ENCODE data around the gene TPM3. TPM values are rescaled to one million over a fixed set of nuclear protein-coding genes. Genes with fewer than 3 reads are reported as not detected.

TPM3 gene
- total and polyA plus RNA-seq, 10 of the 15 experiments (the other 5 are each of a cell fraction or from before 2014, with no cell fraction given), result 270 to 759 (median 505) TPM

- TF ChIP-seq USF1 (IDR thresholded peaks at IDR 0.05; ENCODE audit: borderline replicate concordance, extremely low read length, insufficient read depth, low read depth, low read length), result no peak
- no peak for TF ChIP-seq RB1 (IDR thresholded peaks at IDR 0.05; ENCODE audit: borderline replicate concordance)
- TF ChIP-seq HSF1 (IDR thresholded peaks at IDR 0.05; ENCODE audit: low read depth, low read length), result no peak
- TF ChIP-seq POU2F2 (IDR thresholded peaks at IDR 0.05; ENCODE audit: borderline replicate concordance, low read depth, low read length), result no peak
- TF ChIP-seq HCFC1 (IDR thresholded peaks at IDR 0.05; ENCODE audit: low read length), result no peak
- TF ChIP-seq KLF5 (IDR thresholded peaks at IDR 0.05; ENCODE audit: partially characterized antibody), result no peak
- TF ChIP-seq POLR2A (IDR thresholded peaks at IDR 0.05; ENCODE audit: low read depth, low read length), result no peak
- TF ChIP-seq SREBF1 (IDR thresholded peaks at IDR 0.05; ENCODE audit: low read length), result no peak
- no peak for TF ChIP-seq HDAC6 (IDR thresholded peaks at IDR 0.05; ENCODE audit: unreplicated experiment)
- no peak for TF ChIP-seq CBFB (IDR thresholded peaks at IDR 0.05; ENCODE audit: low read depth)
- TF ChIP-seq SP1 (IDR thresholded peaks at IDR 0.05; ENCODE audit: low read depth, low read length), result no peak
- no peak for TF ChIP-seq CEBPB (IDR thresholded peaks at IDR 0.05; ENCODE audit: borderline replicate concordance in 1 of 2, low read depth in 2 of 2, low read length in 2 of 2)
- TF ChIP-seq RELA (IDR thresholded peaks at IDR 0.05; ENCODE audit: borderline replicate concordance, partially characterized antibody), result no peak
- no peak for TF ChIP-seq NBN (IDR thresholded peaks at IDR 0.05)
- TF ChIP-seq E2F8 (IDR thresholded peaks at IDR 0.05; ENCODE audit: low read depth, partially characterized antibody), result no peak
- TF ChIP-seq SPI1 (IDR thresholded peaks at IDR 0.05; ENCODE audit: borderline replicate concordance, insufficient read depth, low read depth, low read length), result peak; percentile 55; the same call in 1 of the 2 replicates
- TF ChIP-seq SUZ12 (IDR thresholded peaks at IDR 0.05; ENCODE audit: unreplicated experiment), result no peak
- TF ChIP-seq SRF (IDR thresholded peaks at IDR 0.05; ENCODE audit: low read depth in 2 of 2, low read length in 2 of 2), result peak; percentile 82 to 91; a peak in 3 of 4 replicates
- 0 out of 2 replicates have a peak, but pooled peaks have one; percentile 32 for TF ChIP-seq TCF12 (IDR thresholded peaks at IDR 0.05; ENCODE audit: low read depth, low read length)
- TF ChIP-seq IKZF2 (IDR thresholded peaks at IDR 0.05), result peak in 1 of 2 experiments; percentile 8; a peak in 1 of 4 replicates
- TF ChIP-seq MEF2B (IDR thresholded peaks at IDR 0.05; ENCODE audit: partially characterized antibody, poor library complexity, severe bottlenecking), result peak; percentile 7
- peak; percentile 3; the same call in 1 of the 2 replicates for TF ChIP-seq NFIC (IDR thresholded peaks at IDR 0.05; ENCODE audit: low read depth, low read length)
- no peak for TF ChIP-seq ZBTB33 (IDR thresholded peaks at IDR 0.05)
- TF ChIP-seq GATAD2B (conservative IDR thresholded peaks at IDR 0.05; ENCODE audit: low read depth), result no peak
Measured at GRCh38 chr1:154157520-154158306, 34.2 kb downstream of the TPM3 start (continued).

Measured in GM12878 (cell line).